HCT116 (cell line): ENCODE data around the gene BCL11B. TPM values are rescaled to one million over a fixed set of nuclear protein-coding genes. Genes with fewer than 3 reads are reported as not detected.
A peak's percentile ranks its signal among the peaks of the same experiment; 100 is the strongest.

Source experiments
- ATAC-seq: fragments of 200-7000 bp; cut with Tn5 transposase; 2 replicates; pipeline ENCODE4 v1.9.1; 2020; ENCODE audit warnings: mild to moderate bottlenecking, moderate library complexity
- BruUV-seq: library from RNA; stranded (reverse); fragments of 400-500 nt; replicated peaks from 2 replicates; lab custom pipeline; 2021; lab: Mats Ljungman, UMichigan
- CTCF ChIA-PET: fragments of 300-600 bp; sonication (Branson Sonifier 250); formaldehyde crosslinking; loops from one replicate; lab custom pipeline; 2021; ENCODE audit warnings: antibody characterized with exemption; lab: Charles Lee
- POLR2A ChIA-PET: fragments of 300-600, 350-600 bp; sonication (Branson Sonifier 250); formaldehyde crosslinking; loops from one replicate; lab custom pipeline; 2021; ENCODE audit warnings: antibody characterized with exemption; lab: Charles Lee
- RAD21 ChIA-PET, 2 experiments: fragments of 300-600 bp; sonication (Branson Sonifier 250); formaldehyde crosslinking; loops; one replicate each; lab custom pipeline; 2023; ENCODE audit warnings: low total read pairs in 2 of 2; ENCODE audit not compliant: uncharacterized antibody in 2 of 2, unreplicated experiment in 2 of 2, low non-redundant PET in 1 of 2; lab: Charles Lee
- DNase-seq: peaks from one replicate; pipeline ENCODE4 v3.0.0-alpha.2; 2010; ENCODE audit warnings: low read depth, low spot score
- H2AFZ ChIP-seq: fragments of 200-600 bp; shearing (Covaris generic), sonication (generic); 2 replicates; pipeline ENCODE4 v1.6.1; 2017; ENCODE audit warnings: low read depth, mixed run types, mixed read lengths, antibody characterized with exemption, low read length; ENCODE audit not compliant: poor library complexity, severe bottlenecking
- H3K27ac ChIP-seq: 2 replicates; pipeline ENCODE4 v1.5.1; 2012; ENCODE audit warnings: low read depth, low read length
- H3K27me3 ChIP-seq: fragments of 200-600 bp; sonication (generic); 2 replicates; pipeline ENCODE4 v1.6.1; 2016; ENCODE audit warnings: mixed run types, low read length, mixed read lengths; ENCODE audit not compliant: insufficient read depth
- H3K36me3 ChIP-seq, 2 experiments: fragments of 200-500 bp in 1 of 2; fragments of 200-600 bp in 1 of 2; sonication (Bioruptor generic) in 1 of 2; sonication (generic) in 1 of 2; 2 replicates each; pipeline versions ENCODE4 v1.5.1 to v1.6.1; 2014 to 2016; ENCODE audit warnings: low read length in 2 of 2, inconsistent platforms in 1 of 2, mixed read lengths in 1 of 2, mixed run types in 1 of 2; ENCODE audit not compliant: insufficient read depth in 2 of 2, control insufficient read depth in 1 of 2
- H3K4me1 ChIP-seq, 2 experiments: fragments of 200-600 bp in 1 of 2; sonication (generic) in 1 of 2; 2 replicates each; pipeline versions ENCODE4 v1.5.1 to v1.6.1; 2012 to 2017; ENCODE audit warnings: low read length in 2 of 2, inconsistent platforms in 1 of 2, mild to moderate bottlenecking in 1 of 2, mixed read lengths in 1 of 2, mixed run types in 1 of 2, moderate library complexity in 1 of 2; ENCODE audit not compliant: insufficient read depth in 2 of 2, control insufficient read depth in 1 of 2
- H3K4me2 ChIP-seq: fragments of 200-600 bp; sonication (generic); 2 replicates; pipeline ENCODE4 v1.6.1; 2017; ENCODE audit warnings: mixed run types, low read length, mixed read lengths
- H3K4me3 ChIP-seq, 2 experiments: fragments of 200-600 bp in 1 of 2; sonication (generic) in 1 of 2; replicated peaks in 1 of 2; 2 replicates each; pipeline ENCODE4 v1.5.1; 2011 to 2016; ENCODE audit warnings: low read length in 2 of 2, control low read depth in 1 of 2, low read depth in 1 of 2, mild to moderate bottlenecking in 1 of 2, mixed read lengths in 1 of 2, mixed run types in 1 of 2
- H3K79me2 ChIP-seq: fragments of 200-600 bp; sonication (generic); 2 replicates; pipeline ENCODE4 v1.6.1; 2017; ENCODE audit warnings: mild to moderate bottlenecking, mixed run types, low read length, moderate library complexity, mixed read lengths; ENCODE audit not compliant: insufficient read depth
- H3K9ac ChIP-seq: fragments of 200-600 bp; sonication (generic); 2 replicates; pipeline ENCODE4 v1.6.1; 2016; ENCODE audit warnings: low read length, mixed read lengths
- H3K9me2 ChIP-seq: fragments of 200-600 bp; sonication (generic), shearing (Covaris generic); 2 replicates; pipeline ENCODE4 v1.6.1; 2017; ENCODE audit warnings: mixed run types, mild to moderate bottlenecking, moderate library complexity; ENCODE audit not compliant: insufficient read depth
- H3K9me3 ChIP-seq, 2 experiments: fragments of 200-500 bp in 1 of 2; fragments of 200-600 bp in 1 of 2; sonication (Bioruptor generic) in 1 of 2; sonication (generic) in 1 of 2; 2 replicates each; pipeline ENCODE4 v1.6.1; 2014 to 2017; ENCODE audit warnings: low read length in 2 of 2, mixed read lengths in 2 of 2, inconsistent platforms in 1 of 2, low read depth in 1 of 2, mild to moderate bottlenecking in 1 of 2, mixed run types in 1 of 2, moderate library complexity in 1 of 2; ENCODE audit not compliant: control insufficient read depth in 1 of 2, insufficient read depth in 1 of 2
- H4K20me1 ChIP-seq: fragments of 200-600 bp; sonication (generic), shearing (Covaris generic); 2 replicates; pipeline ENCODE4 v1.6.1; 2017; ENCODE audit warnings: mixed run types, mild to moderate bottlenecking, moderate library complexity; ENCODE audit not compliant: insufficient read depth
- ATF3 ChIP-seq: IDR thresholded peaks from 2 replicates; pipeline ENCODE4 v1.6.1; 2012
- CBX3 ChIP-seq: IDR thresholded peaks from 2 replicates; pipeline ENCODE4 v1.6.1; 2012; ENCODE audit warnings: low read depth
- POLR2AphosphoS5 ChIP-seq: IDR thresholded peaks from 2 replicates; pipeline ENCODE4 v1.6.1; 2011; ENCODE audit warnings: mild to moderate bottlenecking, low read depth, low read length, moderate library complexity
- SIN3A ChIP-seq: IDR thresholded peaks from 2 replicates; pipeline ENCODE4 v1.6.1; 2012; ENCODE audit warnings: low read depth
- TCF7L2 ChIP-seq: IDR thresholded peaks from 2 replicates; pipeline ENCODE4 v1.7.0; 2011; ENCODE audit warnings: borderline replicate concordance, inconsistent platforms; ENCODE audit not compliant: insufficient read depth, insufficient read length; ENCODE audit errors: extremely low read depth
- ZFX ChIP-seq: fragments of 450-650 bp; IDR thresholded peaks from 2 replicates; pipeline ENCODE4 v1.6.1; 2017
- intact Hi-C: fragments of 100-400 bp; cut with micrococcal nuclease; formaldehyde crosslinking; loops from 2 replicates; pipeline ENCODE4 v1.10.0; 2022
- total RNA-seq: library from RNA; stranded (reverse); gene quantifications from one replicate; pipeline ENCODE4 v1.2.1, GENCODE V29; 2021; ENCODE audit not compliant: unreplicated experiment

Gene BCL11B
- total RNA-seq, 1 experiment from 2014 or later: 1.1 TPM

- no peaks in the 10 kb centered on the region for H3K27me3 ChIP-seq
- H4K20me1 ChIP-seq: no peaks in the 10 kb centered on the region
- no peak overlapping the region for H2AFZ ChIP-seq
- H3K36me3 ChIP-seq: no peaks in the 10 kb centered on the region
- no TSS peak for BruUV-seq
- TF ChIP-seq SIN3A (no peak), ATF3 (no peak), TCF7L2 (no peak), CBX3 (no peak), POLR2AphosphoS5 (no peak), ZFX (no peak)
- ChIA-PET RAD21 (interaction anchor here in 1 of 2 experiments (0.6 to 0.7 kb wide), 2 partner anchors 140 to 194 kb away, joined by 3 to 7 read pairs; no protein-coding TSS in a partner anchor), POLR2A (no interaction called here), CTCF (no interaction called here)
- H3K79me2 ChIP-seq: no peaks in the 10 kb centered on the region
- no peaks in the 10 kb centered on the region for H3K9me2 ChIP-seq
- intact Hi-C loops: no loop called here
- no peak overlapping the region for H3K27ac ChIP-seq
- no peak overlapping the region for H3K9ac ChIP-seq
- DNase-seq (no peak), ATAC-seq (peak; percentile 11)
- H3K4me2 ChIP-seq: peak overlapping the region; percentile 42
- no peaks in the 10 kb centered on the region for H3K9me3 ChIP-seq
- peaks cover 22 to 56% of the 10 kb centered on the region in 2 experiments; a peak in 3 of 4 replicates for H3K4me1 ChIP-seq
- no peak overlapping the region for H3K4me3 ChIP-seq
Measured at GRCh38 chr14:99231161-99231849, 40.7 kb downstream of the BCL11B start.
